Measurements from ENCODE around the gene MORN3. TPM values are rescaled to one million over a fixed set of nuclear protein-coding genes. Genes with fewer than 3 reads are reported as not detected.

Gene MORN3
- total and polyA plus RNA-seq, 10 of the 15 experiments (the other 5 are each of a cell fraction or from before 2014, with no cell fraction given), result 0.08 to 0.34 (median 0.17) TPM

- TF ChIP-seq KDM1A (IDR thresholded peaks at IDR 0.05; ENCODE audit: borderline replicate concordance) (no peak), ETV6 (conservative IDR thresholded peaks at IDR 0.05 in 1 of 2, IDR thresholded peaks at IDR 0.05 in 1 of 2; ENCODE audit: borderline replicate concordance in 1 of 2, low read depth in 1 of 2) (no peak), TCF3 (IDR thresholded peaks at IDR 0.05; ENCODE audit: borderline replicate concordance, insufficient read depth, low read depth, low read length) (0 out of 2 replicates have a peak, but pooled peaks have one; percentile 11), PML (IDR thresholded peaks at IDR 0.05; ENCODE audit: low read length) (no peak), BRCA1 (IDR thresholded peaks at IDR 0.05; ENCODE audit: low read depth, low read length) (no peak), MAX (IDR thresholded peaks at IDR 0.05; ENCODE audit: low read depth, low read length) (no peak), CUX1 (IDR thresholded peaks at IDR 0.05; ENCODE audit: insufficient replicate concordance, low read depth, low read length) (no peak), CHD2 (IDR thresholded peaks at IDR 0.05; ENCODE audit: borderline replicate concordance, low read depth, low read length) (no peak), MEF2B (IDR thresholded peaks at IDR 0.05; ENCODE audit: partially characterized antibody, poor library complexity, severe bottlenecking) (no peak), E2F8 (IDR thresholded peaks at IDR 0.05; ENCODE audit: low read depth, partially characterized antibody) (no peak)
These were observed 39.0 kb upstream of the MORN3 start (continued) for GRCh38 chr12:121708313-121709063.
